HEK293 (cell line): ENCODE measurements around the gene RIPK4.

Source experiments
- KLF1 ChIP-seq: fragments of 450-650 bp; formaldehyde crosslinking; IDR thresholded peaks from 2 replicates; pipeline ENCODE4 v1.5.1; 2016; ENCODE audit warnings: missing biosample characterization, missing genetic modification characterization
- KLF10 ChIP-seq: fragments of 450-650 bp; IDR thresholded peaks from 2 replicates; pipeline ENCODE4 v1.5.1; 2018; ENCODE audit warnings: missing biosample characterization, mild to moderate bottlenecking, missing genetic modification characterization
- MEIS1 ChIP-seq: sonication (generic); formaldehyde crosslinking; IDR thresholded peaks from 2 replicates; pipeline ENCODE4 v1.8.1; 2022; ENCODE audit warnings: missing genetic modification reagents, mild to moderate bottlenecking, borderline replicate concordance
- MYNN ChIP-seq: fragments of 450-650 bp; formaldehyde crosslinking; IDR thresholded peaks from 2 replicates; pipeline ENCODE4 v1.5.1; 2016; ENCODE audit warnings: missing biosample characterization, missing genetic modification characterization, borderline replicate concordance
- SP3 ChIP-seq: fragments of 450-650 bp; formaldehyde crosslinking; IDR thresholded peaks from 2 replicates; pipeline ENCODE4 v1.5.1; 2016; ENCODE audit warnings: missing biosample characterization, missing genetic modification characterization
- ZBTB17 ChIP-seq: fragments of 450-650 bp; formaldehyde crosslinking; IDR thresholded peaks from 2 replicates; pipeline ENCODE4 v1.5.1; 2016; ENCODE audit warnings: missing biosample characterization, missing genetic modification characterization
- ZNF114 ChIP-seq: fragments of 450-650 bp; formaldehyde crosslinking; IDR thresholded peaks from 2 replicates; pipeline ENCODE4 v1.5.0; 2017; ENCODE audit warnings: missing biosample characterization, missing genetic modification characterization
- ZNF341 ChIP-seq: fragments of 450-650 bp; formaldehyde crosslinking; IDR thresholded peaks from 2 replicates; pipeline ENCODE4; 2016; ENCODE audit warnings: low read depth, missing biosample characterization, missing genetic modification characterization
- ZNF433 ChIP-seq: fragments of 450-650 bp; formaldehyde crosslinking; IDR thresholded peaks from 2 replicates; pipeline ENCODE4 v1.5.1; 2016; ENCODE audit warnings: missing biosample characterization, missing genetic modification characterization, low read depth
- ZNF544 ChIP-seq: fragments of 450-650 bp; formaldehyde crosslinking; IDR thresholded peaks from 2 replicates; pipeline ENCODE4 v1.5.0; 2017; ENCODE audit warnings: missing biosample characterization, missing genetic modification characterization
- ZNF555 ChIP-seq: fragments of 450-650 bp; formaldehyde crosslinking; conservative IDR thresholded peaks from 2 replicates; pipeline ENCODE4 v1.5.1; 2017; ENCODE audit warnings: missing biosample characterization, mild to moderate bottlenecking, missing genetic modification characterization, inconsistent platforms
- TF ChIP-seq, protein P1 (sequence below): fragments of 450-650 bp; formaldehyde crosslinking; IDR thresholded peaks from 2 replicates; pipeline ENCODE4 v1.5.1; 2016; ENCODE audit warnings: missing biosample characterization, missing genetic modification characterization
- TF ChIP-seq, protein P2 (sequence below): fragments of 450-650 bp; formaldehyde crosslinking; IDR thresholded peaks from 2 replicates; pipeline ENCODE4 v1.5.1; 2016; ENCODE audit warnings: missing biosample characterization, missing genetic modification characterization
- TF ChIP-seq, protein P3 (sequence below): fragments of 450-650 bp; formaldehyde crosslinking; IDR thresholded peaks from 2 replicates; pipeline ENCODE4 v1.5.1; 2016; ENCODE audit warnings: missing biosample characterization, missing genetic modification characterization
- TF ChIP-seq, protein P4 (sequence below): fragments of 450-650 bp; formaldehyde crosslinking; IDR thresholded peaks from 2 replicates; pipeline ENCODE4 v1.5.1; 2016; ENCODE audit warnings: missing biosample characterization, missing genetic modification characterization
- TF ChIP-seq, protein P5 (sequence below): fragments of 450-650 bp; IDR thresholded peaks from 2 replicates; pipeline ENCODE4 v1.5.1; 2018; ENCODE audit warnings: missing biosample characterization, mild to moderate bottlenecking, missing genetic modification characterization
- TF ChIP-seq, protein P6 (sequence below): fragments of 450-650 bp; formaldehyde crosslinking; IDR thresholded peaks from 2 replicates; pipeline ENCODE4 v1.5.1; 2016; ENCODE audit warnings: missing biosample characterization, missing genetic modification characterization
- TF ChIP-seq, protein P7 (sequence below): fragments of 450-650 bp; formaldehyde crosslinking; IDR thresholded peaks from 2 replicates; pipeline ENCODE4 v1.5.1; 2016; ENCODE audit warnings: missing biosample characterization, missing genetic modification characterization, borderline replicate concordance
- TF ChIP-seq, protein P8 (sequence below): fragments of 450-650 bp; formaldehyde crosslinking; IDR thresholded peaks from 2 replicates; pipeline ENCODE4 v1.5.0; 2017; ENCODE audit warnings: missing biosample characterization, missing genetic modification characterization, borderline replicate concordance

RIPK4 gene

DNA sequence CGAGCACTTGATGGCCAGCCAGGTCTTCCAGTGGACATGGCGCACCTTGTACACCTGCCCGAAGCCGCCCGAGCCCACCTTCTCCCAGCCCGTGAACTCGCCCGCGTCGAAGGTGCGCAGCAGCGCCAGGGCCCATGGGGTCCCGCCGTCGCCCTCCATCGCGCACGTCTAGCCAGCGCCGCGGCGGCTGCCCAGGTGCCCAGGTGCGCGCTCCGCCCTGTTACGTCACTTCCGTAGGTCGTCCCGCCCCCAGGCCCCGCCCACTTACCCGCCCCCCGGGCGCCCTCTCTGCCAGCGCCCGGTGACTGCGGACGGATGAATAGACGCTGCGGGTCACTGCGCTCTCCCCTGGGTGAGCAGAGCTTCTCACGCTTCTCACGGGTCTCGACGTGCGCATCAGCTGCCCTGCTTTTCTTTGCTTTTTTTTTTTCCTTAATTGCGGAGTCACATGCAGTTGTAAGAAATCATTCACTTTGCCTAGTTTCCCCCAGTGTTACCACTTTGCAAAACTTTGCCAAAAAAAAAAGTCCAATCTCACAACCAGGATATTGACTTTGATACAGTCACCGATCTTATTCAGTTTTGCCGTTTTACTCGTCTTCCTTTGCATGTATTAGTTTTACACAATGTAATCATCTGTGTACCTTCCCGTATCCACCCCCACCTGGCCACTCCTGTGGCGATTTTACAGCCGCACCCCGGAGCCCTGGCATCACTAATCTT is at the start of gene RIPK4 (continued):
- TF ChIP-seq, protein P1, sequence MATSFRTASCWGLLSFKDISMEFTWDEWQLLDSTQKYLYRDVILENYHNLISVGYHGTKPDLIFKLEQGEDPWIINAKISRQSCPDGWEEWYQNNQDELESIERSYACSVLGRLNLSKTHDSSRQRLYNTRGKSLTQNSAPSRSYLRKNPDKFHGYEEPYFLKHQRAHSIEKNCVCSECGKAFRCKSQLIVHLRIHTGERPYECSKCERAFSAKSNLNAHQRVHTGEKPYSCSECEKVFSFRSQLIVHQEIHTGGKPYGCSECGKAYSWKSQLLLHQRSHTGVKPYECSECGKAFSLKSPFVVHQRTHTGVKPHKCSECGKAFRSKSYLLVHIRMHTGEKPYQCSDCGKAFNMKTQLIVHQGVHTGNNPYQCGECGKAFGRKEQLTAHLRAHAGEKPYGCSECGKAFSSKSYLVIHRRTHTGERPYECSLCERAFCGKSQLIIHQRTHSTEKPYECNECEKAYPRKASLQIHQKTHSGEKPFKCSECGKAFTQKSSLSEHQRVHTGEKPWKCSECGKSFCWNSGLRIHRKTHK, result no peak
- TF ChIP-seq KLF10 (tag by site-specific recombination) (peak; percentile 88), ZNF555 (no peak), MYNN (tag by site-specific recombination) (no peak), KLF1 (peak; percentile 74), ZBTB17 (tag by site-specific recombination) (no peak), ZNF114 (tag by site-specific recombination) (no peak), ZNF433 (no peak), ZNF544 (tag by site-specific recombination) (no peak), SP3 (peak; percentile 97), ZNF341 (no peak), MEIS1 (no peak)
- TF ChIP-seq, protein P2, sequence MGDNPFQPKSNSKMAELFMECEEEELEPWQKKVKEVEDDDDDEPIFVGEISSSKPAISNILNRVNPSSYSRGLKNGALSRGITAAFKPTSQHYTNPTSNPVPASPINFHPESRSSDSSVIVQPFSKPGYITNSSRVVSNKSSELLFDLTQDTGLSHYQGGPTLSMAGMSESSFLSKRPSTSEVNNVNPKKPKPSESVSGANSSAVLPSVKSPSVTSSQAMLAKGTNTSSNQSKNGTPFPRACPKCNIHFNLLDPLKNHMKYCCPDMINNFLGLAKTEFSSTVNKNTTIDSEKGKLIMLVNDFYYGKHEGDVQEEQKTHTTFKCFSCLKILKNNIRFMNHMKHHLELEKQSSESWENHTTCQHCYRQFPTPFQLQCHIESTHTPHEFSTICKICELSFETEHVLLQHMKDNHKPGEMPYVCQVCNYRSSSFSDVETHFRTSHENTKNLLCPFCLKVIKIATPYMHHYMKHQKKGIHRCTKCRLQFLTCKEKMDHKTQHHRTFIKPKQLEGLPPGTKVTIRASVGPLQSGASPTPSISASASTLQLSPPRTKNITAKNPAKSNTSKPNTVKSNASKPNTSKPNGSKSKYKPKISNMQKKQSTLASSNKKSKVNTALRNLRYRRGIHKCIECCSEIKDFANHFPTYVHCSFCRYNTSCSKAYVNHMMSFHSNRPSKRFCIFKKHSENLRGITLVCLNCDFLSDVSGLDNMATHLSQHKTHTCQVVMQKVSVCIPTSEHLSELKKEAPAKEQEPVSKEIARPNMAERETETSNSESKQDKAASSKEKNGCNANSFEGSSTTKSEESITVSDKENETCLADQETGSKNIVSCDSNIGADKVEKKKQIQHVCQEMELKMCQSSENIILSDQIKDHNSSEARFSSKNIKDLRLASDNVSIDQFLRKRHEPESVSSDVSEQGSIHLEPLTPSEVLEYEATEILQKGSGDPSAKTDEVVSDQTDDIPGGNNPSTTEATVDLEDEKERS (tag by site-specific recombination), result no peak
- TF ChIP-seq, protein P3, sequence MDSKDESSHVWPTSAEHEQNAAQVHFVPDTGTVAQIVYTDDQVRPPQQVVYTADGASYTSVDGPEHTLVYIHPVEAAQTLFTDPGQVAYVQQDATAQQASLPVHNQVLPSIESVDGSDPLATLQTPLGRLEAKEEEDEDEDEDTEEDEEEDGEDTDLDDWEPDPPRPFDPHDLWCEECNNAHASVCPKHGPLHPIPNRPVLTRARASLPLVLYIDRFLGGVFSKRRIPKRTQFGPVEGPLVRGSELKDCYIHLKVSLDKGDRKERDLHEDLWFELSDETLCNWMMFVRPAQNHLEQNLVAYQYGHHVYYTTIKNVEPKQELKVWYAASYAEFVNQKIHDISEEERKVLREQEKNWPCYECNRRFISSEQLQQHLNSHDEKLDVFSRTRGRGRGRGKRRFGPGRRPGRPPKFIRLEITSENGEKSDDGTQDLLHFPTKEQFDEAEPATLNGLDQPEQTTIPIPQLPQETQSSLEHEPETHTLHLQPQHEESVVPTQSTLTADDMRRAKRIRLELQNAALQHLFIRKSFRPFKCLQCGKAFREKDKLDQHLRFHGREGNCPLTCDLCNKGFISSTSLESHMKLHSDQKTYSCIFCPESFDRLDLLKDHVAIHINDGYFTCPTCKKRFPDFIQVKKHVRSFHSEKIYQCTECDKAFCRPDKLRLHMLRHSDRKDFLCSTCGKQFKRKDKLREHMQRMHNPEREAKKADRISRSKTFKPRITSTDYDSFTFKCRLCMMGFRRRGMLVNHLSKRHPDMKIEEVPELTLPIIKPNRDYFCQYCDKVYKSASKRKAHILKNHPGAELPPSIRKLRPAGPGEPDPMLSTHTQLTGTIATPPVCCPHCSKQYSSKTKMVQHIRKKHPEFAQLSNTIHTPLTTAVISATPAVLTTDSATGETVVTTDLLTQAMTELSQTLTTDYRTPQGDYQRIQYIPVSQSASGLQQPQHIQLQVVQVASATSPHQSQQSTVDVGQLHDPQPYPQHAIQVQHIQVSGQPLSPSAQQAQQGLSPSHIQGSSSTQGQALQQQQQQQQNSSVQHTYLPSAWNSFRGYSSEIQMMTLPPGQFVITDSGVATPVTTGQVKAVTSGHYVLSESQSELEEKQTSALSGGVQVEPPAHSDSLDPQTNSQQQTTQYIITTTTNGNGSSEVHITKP (tag by site-specific recombination), result no peak
- TF ChIP-seq, protein P4, sequence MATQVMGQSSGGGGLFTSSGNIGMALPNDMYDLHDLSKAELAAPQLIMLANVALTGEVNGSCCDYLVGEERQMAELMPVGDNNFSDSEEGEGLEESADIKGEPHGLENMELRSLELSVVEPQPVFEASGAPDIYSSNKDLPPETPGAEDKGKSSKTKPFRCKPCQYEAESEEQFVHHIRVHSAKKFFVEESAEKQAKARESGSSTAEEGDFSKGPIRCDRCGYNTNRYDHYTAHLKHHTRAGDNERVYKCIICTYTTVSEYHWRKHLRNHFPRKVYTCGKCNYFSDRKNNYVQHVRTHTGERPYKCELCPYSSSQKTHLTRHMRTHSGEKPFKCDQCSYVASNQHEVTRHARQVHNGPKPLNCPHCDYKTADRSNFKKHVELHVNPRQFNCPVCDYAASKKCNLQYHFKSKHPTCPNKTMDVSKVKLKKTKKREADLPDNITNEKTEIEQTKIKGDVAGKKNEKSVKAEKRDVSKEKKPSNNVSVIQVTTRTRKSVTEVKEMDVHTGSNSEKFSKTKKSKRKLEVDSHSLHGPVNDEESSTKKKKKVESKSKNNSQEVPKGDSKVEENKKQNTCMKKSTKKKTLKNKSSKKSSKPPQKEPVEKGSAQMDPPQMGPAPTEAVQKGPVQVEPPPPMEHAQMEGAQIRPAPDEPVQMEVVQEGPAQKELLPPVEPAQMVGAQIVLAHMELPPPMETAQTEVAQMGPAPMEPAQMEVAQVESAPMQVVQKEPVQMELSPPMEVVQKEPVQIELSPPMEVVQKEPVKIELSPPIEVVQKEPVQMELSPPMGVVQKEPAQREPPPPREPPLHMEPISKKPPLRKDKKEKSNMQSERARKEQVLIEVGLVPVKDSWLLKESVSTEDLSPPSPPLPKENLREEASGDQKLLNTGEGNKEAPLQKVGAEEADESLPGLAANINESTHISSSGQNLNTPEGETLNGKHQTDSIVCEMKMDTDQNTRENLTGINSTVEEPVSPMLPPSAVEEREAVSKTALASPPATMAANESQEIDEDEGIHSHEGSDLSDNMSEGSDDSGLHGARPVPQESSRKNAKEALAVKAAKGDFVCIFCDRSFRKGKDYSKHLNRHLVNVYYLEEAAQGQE (tag by site-specific recombination), result no peak
- TF ChIP-seq, protein P5, sequence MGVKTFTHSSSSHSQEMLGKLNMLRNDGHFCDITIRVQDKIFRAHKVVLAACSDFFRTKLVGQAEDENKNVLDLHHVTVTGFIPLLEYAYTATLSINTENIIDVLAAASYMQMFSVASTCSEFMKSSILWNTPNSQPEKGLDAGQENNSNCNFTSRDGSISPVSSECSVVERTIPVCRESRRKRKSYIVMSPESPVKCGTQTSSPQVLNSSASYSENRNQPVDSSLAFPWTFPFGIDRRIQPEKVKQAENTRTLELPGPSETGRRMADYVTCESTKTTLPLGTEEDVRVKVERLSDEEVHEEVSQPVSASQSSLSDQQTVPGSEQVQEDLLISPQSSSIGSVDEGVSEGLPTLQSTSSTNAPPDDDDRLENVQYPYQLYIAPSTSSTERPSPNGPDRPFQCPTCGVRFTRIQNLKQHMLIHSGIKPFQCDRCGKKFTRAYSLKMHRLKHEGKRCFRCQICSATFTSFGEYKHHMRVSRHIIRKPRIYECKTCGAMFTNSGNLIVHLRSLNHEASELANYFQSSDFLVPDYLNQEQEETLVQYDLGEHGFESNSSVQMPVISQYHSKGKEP (tag by site-specific recombination), result no peak
- TF ChIP-seq, protein P6, sequence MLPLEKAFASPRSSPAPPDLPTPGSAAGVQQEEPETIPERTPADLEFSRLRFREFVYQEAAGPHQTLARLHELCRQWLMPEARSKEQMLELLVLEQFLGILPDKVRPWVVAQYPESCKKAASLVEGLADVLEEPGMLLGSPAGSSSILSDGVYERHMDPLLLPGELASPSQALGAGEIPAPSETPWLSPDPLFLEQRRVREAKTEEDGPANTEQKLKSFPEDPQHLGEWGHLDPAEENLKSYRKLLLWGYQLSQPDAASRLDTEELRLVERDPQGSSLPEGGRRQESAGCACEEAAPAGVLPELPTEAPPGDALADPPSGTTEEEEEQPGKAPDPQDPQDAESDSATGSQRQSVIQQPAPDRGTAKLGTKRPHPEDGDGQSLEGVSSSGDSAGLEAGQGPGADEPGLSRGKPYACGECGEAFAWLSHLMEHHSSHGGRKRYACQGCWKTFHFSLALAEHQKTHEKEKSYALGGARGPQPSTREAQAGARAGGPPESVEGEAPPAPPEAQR, result no peak
- TF ChIP-seq, protein P7, sequence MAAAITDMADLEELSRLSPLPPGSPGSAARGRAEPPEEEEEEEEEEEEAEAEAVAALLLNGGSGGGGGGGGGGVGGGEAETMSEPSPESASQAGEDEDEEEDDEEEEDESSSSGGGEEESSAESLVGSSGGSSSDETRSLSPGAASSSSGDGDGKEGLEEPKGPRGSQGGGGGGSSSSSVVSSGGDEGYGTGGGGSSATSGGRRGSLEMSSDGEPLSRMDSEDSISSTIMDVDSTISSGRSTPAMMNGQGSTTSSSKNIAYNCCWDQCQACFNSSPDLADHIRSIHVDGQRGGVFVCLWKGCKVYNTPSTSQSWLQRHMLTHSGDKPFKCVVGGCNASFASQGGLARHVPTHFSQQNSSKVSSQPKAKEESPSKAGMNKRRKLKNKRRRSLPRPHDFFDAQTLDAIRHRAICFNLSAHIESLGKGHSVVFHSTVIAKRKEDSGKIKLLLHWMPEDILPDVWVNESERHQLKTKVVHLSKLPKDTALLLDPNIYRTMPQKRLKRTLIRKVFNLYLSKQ (tag by site-specific recombination), result no peak
- TF ChIP-seq, protein P8, sequence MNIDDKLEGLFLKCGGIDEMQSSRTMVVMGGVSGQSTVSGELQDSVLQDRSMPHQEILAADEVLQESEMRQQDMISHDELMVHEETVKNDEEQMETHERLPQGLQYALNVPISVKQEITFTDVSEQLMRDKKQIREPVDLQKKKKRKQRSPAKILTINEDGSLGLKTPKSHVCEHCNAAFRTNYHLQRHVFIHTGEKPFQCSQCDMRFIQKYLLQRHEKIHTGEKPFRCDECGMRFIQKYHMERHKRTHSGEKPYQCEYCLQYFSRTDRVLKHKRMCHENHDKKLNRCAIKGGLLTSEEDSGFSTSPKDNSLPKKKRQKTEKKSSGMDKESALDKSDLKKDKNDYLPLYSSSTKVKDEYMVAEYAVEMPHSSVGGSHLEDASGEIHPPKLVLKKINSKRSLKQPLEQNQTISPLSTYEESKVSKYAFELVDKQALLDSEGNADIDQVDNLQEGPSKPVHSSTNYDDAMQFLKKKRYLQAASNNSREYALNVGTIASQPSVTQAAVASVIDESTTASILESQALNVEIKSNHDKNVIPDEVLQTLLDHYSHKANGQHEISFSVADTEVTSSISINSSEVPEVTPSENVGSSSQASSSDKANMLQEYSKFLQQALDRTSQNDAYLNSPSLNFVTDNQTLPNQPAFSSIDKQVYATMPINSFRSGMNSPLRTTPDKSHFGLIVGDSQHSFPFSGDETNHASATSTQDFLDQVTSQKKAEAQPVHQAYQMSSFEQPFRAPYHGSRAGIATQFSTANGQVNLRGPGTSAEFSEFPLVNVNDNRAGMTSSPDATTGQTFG (tag by site-specific recombination), result no peak
